ENCODE measurements around the gene VPS51.

Gene VPS51

GRCh38 chr11:65095974-65096806, at the start of gene VPS51:
TSS of gene VPS51 (plus strand) at chr11:65096214. CDS start at chr11:65096251, 37 bp downstream.
- DNase-seq (ENCODE audit: low read depth), result peak; percentile 91

GRCh38 chr11:65047581-65048422, 48.2 kb upstream of the VPS51 start:
- peak; percentile 25 for DNase-seq (ENCODE audit: low read depth)

DNA sequence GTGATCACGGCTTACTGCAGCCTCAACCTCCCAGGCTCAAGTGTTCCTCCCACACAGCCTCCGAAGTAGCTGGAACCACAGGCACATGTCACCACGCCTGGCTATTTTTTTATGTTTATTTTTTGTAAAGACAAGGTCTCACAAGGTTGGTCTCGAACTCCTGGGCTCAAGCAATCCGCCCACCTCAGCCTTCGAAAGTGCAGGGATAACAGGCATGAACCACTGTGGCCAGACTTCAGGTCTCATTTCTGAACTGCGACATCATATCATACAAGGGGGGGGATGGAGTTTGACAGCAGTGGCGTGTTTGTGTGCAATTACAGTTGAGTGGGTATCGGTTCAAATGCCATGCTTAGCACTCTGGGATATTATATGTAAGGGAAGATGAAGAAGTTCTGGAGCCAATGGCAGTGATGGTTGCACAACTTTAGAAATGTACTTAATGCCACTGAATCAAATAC, 44.6 kb upstream of the VPS51 start:
- no peak for DNase-seq (ENCODE audit: low read depth)

DNA sequence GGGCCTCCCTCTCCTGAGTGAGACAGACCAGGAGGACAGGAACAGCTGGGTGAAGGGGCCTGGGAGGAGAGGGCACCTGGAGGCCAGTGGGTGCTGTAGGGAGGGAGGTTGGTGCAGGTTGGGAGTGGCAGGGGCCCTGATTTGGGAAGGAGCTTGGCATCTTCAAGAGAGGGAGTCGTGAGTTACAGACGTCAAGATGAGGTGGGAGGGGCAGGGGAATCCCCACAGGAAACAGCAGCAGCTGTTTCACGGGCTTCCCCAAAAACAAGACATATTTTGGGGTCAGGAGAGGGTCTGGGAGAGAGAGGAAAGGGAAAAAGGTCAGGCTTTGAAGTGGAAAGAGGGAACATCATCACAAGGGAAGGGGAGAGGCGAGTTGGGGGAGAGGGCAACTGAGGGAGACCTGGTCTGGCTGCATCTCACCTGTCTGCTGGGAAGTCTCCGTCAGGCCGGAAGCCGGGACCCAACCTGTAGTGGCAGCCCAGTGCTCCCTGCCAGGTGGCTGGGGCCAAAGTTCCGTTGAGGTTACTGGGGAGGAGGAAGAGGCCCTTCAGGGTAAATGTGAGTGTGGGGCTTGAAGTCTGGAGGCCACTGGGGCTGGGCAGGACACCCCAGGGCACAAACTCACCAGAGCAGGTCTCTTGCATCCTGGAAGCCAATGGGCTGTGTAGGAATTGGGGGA, 42.0 kb upstream of the VPS51 start:
- no peak for DNase-seq (ENCODE audit: low read depth)

DNA sequence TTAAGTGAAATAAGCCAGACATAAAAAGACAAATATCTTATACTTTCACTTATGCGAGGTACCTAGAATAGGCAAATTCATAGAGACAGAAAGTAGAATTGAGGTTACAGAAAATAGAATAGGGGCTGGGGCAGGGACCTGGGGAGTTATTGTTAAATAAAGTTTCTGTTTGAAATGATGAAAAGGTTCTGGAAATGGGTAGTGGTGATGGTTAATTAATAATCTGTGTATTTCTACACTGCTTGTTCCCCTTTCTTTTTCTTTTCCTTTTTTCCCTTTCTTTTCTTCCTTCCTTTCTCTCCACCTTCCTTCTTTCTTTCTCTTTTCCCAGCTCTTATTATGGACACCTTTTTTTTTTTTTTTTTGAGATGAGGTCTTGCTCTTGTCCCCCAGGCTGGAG, 40.5 kb upstream of the VPS51 start:
- DNase-seq (ENCODE audit: low read depth), result no peak

DNA sequence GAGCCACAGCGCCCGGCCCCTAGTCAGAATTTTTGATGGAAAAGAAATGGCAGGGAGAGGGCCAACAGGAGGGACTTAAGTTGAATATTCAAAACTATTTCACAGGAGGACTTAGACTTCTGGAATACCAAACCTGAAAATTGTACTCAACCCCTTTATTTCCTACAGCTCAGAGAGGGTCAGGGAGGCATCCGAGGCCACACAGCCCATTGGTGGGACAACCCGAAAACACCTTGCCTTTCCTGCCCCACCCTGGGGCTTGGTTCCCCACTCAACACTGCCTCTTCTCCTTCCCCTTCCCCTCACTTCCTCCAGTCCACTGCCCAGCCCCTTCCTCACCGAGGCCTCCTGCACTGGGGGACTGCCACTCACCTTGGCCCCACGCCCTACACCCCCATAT, 39.0 kb upstream of the VPS51 start:
- DNase-seq (ENCODE audit: low read depth), result no peak

GRCh38 chr11:65057526-65057925, 38.5 kb upstream of the VPS51 start:
- DNase-seq (ENCODE audit: low read depth), result no peak

GRCh38 chr11:65058012-65058411, 38.0 kb upstream of the VPS51 start:
- no peak for DNase-seq (ENCODE audit: low read depth)

- DNase-seq (ENCODE audit: low read depth), result no peak
Measured at GRCh38 chr11:65058419-65059054, 37.5 kb upstream of the VPS51 start, which contains the start of gene NAALADL1. TSS of gene NAALADL1 (minus strand) at chr11:65058553. CDS start at chr11:65058521, 32 bp downstream.

DNA sequence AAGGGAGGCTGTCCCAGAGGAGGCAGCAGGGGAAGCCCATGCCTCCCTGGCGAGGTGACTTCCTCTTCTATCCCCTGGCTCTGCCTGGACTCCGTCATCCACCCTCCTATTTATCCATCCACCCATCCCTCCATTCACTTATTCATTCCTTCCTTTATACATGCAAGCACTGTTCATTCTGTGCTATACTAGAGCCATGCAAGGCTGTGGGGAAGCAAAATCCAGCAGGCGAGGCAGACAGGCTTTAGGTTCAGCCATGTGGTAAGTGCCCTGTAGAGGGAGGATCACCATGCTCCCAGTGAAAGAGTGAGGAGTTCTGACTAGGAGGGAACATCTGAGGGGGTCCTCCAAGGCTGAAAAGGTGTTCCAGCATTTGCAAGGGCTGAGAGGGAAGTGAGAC, 36.5 kb upstream of the VPS51 start:
- DNase-seq (ENCODE audit: low read depth), result no peak

- no peak for DNase-seq (ENCODE audit: low read depth)
Measured at GRCh38 chr11:65059959-65060824, 35.8 kb upstream of the VPS51 start.

- peak; percentile 43 for DNase-seq (ENCODE audit: low read depth)
Measured at GRCh38 chr11:65060913-65061408, 35.1 kb upstream of the VPS51 start.

DNA sequence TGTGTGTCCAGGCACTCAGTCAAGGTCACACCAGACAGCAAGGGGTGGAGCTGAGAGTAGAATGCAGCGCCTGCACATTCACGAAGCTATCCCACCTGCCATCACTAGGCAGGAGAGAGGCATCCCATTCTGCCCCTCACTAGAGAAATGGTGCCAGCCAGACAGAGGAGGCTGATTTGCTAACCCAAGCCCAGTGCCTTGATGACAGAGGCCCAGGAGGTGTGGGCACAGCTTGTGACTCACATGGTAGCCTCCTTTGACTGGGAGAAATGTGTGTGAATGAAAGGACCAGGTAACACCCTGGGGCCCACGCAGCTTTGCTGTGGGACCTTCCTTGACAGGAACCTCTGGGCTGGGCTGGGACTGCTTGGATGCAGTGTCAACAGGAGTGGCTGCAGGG, 32.5 kb upstream of the VPS51 start:
- DNase-seq (ENCODE audit: low read depth), result no peak

GRCh38 chr11:65064847-65065240, 31.2 kb upstream of the VPS51 start:
- DNase-seq (ENCODE audit: low read depth), result no peak

GRCh38 chr11:65065851-65066250, 30.2 kb upstream of the VPS51 start:
- DNase-seq (ENCODE audit: low read depth), result no peak

DNA sequence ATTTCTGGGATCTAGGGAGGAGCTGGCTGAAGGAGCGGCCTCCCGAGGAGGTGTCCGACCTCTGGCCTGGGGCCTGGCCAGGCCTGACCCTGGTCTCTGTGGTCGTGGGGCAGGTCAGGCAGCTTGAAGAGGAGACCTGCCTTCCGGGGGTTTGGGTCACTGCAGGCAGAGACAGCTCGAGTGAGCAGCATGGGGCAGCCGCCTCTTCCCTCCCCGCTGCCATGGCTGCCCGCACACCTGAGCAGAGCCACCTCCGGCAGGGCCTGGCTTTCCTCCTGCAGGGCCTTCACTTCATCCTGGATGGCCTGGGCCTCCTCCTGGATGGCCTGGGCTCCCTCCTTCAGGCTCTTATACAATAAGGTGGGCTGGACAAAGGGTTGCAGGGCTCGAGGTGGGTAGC, 29.7 kb upstream of the VPS51 start:
- DNase-seq (ENCODE audit: low read depth), result no peak

GRCh38 chr11:65066805-65067291, 29.2 kb upstream of the VPS51 start:
- no peak for DNase-seq (ENCODE audit: low read depth)

DNA sequence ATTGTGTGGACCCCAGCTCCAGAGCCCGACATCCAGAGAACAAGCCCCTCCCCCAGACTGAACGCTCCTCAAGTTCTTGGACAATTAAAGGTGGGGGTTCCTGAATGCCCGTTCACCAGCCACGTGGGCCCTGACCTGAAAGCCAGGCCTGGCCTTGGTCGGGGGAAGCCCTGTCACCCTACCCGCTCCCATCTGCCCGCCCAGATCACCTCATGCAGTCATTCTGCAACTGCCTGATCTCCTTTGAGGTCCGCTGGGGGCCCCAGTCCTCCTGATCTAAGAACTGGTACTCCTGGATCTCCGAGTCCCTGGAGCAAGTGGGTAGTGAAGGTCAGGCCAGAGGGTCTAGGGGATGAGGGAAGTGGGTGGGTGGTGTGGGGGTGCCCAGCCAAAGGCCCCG, 28.6 kb upstream of the VPS51 start:
- DNase-seq (ENCODE audit: low read depth), result no peak

- DNase-seq (ENCODE audit: low read depth), result no peak
Measured at GRCh38 chr11:65069217-65069616, 26.8 kb upstream of the VPS51 start.

DNA sequence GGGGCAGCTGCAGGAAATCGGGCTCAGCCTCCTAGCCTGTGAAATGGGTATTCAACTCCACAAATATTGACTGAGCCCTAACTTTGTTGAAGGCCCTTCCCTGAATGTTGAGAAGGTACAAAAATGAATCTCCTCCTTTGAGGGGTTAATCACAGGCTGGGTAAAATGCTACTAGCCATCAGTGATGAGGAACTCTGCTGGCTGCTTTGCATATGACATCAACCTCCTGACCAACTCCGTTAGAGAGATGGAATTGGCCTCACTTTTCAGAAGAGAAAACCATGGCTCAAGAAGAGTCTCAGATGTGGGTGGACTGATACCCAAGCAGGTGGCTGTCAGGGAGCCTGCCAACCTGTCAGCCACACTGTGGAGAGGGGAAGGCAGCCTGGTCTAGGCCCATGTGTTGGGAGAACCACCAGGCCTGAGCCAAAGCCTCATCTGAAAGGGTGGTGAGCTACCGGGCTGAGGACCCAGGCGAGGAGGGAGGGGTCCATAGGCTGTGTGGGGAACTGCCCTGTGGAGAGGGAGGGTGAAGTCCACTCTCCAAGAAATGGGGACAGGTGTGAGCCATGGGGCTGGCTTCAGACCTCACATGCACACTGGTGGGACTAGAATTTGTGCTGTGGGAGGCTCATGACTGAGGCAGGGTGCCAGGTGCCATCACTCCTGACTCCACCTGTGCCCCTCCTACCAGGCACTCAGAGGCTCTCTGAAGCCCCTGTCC, 23.9 kb upstream of the VPS51 start:
- DNase-seq (ENCODE audit: low read depth), result no peak
